Measurements from ENCODE around the gene ZCCHC17.

ZCCHC17 gene

DNA sequence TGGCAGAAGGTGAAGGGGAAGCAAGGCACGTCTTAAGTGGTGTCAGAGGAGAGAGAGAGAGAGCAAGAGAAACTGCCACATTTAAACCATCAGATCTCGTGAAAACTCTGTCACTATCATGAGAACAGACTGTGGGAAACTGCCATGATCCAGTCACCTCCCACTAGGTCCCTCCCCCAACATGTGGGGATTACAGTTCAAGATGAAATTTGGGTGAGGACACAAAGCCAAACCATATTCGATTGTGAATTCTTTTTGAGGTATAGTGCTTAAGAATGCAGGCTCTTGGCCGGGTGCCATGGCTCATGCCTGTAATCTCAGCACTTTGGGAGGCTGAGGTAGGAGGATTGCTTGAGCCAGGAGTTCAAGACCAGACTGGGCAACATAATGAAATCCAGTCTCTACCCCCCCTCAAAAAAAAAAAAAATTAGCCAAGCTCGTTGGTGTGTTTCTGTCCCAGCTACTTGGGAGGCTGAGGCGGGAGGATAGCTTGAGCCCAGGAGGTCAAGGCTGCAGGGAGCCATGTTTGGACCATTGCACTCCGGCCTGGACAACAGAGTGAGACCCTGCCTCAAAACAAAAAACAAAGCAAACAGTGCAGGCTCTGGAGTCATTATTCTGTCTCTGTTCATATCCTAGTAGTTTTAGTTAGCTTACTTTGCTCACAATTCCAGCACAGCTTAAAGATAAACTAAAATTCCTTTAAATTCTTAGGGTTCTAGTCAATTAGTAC, 6.0 kb downstream of the ZCCHC17 start:
- in situ Hi-C loops (cut with MboI; ENCODE audit: low sequenced_read_pairs): no loop called here

GRCh38 chr1:31306278-31306677, 9.4 kb downstream of the ZCCHC17 start:
- in situ Hi-C loops (cut with MboI; ENCODE audit: low sequenced_read_pairs): no loop called here

- in situ Hi-C loops (cut with MboI; ENCODE audit: low sequenced_read_pairs): no loop called here
Measured at GRCh38 chr1:31308036-31308435, 11.2 kb downstream of the ZCCHC17 start.

DNA sequence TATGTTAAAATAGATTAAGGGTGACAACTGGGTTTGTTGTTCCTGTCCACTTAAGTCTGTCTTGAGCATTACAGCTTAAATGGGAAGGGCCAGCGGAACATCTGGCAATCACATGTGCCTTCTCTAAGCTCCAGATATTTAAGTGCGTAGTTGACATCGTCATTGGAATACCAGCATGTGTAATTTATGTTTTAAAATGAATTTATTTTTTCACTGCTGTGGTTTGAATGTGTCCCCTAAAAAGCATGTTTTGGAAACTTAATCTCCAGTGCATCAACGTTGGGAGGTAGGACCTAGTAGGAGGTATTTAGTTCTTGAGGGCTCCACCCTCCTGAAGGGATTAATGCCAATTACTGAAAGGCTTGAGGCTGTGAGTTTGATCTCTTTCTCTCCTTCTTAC, 13.4 kb downstream of the ZCCHC17 start:
- in situ Hi-C loops (cut with MboI; ENCODE audit: low sequenced_read_pairs): no loop called here

GRCh38 chr1:31315902-31316301, 19.1 kb downstream of the ZCCHC17 start:
- in situ Hi-C loops (cut with MboI; ENCODE audit: low sequenced_read_pairs): no loop called here

DNA sequence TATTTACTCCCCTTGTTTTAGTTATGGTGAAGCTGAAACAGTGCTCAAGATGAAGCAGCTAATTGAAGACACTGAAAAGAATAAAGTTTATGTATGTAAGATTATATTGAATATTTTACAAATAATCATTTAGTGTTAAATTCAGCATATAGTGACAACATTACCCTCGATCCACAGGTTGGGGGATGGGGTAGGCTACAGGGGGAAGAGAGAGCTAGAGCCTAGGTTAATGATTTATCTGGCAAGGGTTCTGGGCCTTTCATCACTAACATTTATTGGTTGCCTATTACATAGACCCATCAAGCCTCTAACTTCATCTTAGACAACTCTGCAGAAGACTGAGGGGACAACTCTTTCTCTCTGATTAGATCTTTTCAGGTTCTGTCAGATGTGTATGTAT, 21.3 kb downstream of the ZCCHC17 start:
- in situ Hi-C loops (cut with MboI; ENCODE audit: low sequenced_read_pairs): no loop called here

GRCh38 chr1:31324093-31324492, 27.3 kb downstream of the ZCCHC17 start:
- in situ Hi-C loops (cut with MboI; ENCODE audit: low sequenced_read_pairs): no loop called here

GRCh38 chr1:31324992-31325391, 28.2 kb downstream of the ZCCHC17 start:
- in situ Hi-C loops (cut with MboI; ENCODE audit: low sequenced_read_pairs): no loop called here

DNA sequence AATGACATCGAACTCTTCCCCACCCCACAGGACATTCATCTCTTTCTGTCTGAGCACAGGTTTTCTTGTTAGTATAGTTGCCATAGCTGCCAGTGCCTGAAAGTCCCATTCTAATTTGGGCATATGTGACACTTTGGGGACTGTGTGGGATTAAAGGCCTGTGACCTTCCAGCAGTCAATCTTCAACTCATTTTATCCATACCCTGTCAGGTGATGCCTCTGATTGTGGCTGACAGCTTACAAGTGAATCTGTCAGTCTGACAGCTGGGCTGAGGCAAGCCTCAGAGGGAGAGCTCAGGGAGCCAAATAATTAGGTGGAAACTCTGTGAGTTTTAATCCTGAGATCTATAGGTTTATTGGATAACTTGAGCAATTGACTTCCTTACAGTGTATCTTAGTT, 29.6 kb downstream of the ZCCHC17 start:
- in situ Hi-C loops (cut with MboI; ENCODE audit: low sequenced_read_pairs): no loop called here

- in situ Hi-C loops (cut with MboI; ENCODE audit: low sequenced_read_pairs): no loop called here
Measured at GRCh38 chr1:31327381-31327780, 30.5 kb downstream of the ZCCHC17 start.

GRCh38 chr1:31335007-31335406, 38.2 kb downstream of the ZCCHC17 start:
- in situ Hi-C loops (cut with MboI; ENCODE audit: low sequenced_read_pairs): no loop called here

DNA sequence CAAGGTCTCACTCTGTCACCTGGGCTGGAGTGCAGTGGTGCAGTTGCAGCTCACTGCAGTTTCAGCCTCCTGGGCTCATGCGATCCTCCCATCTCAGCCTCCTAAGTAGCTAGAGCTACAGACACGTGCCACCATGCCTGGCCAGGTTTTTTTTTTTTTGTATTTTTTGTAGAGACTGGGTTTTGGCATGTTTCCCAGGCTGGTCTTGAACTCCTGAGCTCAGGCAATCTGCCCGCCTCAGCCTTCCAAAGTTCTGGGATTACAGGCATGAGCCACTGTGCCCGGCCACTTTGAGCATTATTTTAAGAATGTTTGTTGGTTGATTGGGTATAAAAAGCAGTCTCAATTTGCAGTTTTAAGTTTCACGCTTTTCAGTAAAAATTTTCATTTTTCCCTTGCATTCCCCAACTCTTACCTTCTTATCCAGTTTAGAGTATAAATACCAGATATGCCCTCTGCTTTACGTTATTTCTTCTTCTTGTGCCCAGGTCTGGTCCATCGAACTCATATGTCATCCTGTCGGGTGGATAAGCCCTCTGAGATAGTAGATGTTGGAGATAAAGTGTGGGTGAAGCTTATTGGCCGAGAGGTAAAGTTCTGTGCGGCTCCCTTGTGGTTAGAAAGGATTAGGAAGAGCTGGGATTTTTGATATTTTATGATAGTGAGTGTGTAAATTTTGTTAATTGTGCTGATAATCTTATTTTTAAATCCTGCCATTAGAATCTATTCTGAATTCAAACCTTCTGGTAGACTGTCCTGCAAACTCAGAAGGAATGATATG, 40.0 kb downstream of the ZCCHC17 start:
- in situ Hi-C loops (cut with MboI; ENCODE audit: low sequenced_read_pairs): no loop called here

DNA sequence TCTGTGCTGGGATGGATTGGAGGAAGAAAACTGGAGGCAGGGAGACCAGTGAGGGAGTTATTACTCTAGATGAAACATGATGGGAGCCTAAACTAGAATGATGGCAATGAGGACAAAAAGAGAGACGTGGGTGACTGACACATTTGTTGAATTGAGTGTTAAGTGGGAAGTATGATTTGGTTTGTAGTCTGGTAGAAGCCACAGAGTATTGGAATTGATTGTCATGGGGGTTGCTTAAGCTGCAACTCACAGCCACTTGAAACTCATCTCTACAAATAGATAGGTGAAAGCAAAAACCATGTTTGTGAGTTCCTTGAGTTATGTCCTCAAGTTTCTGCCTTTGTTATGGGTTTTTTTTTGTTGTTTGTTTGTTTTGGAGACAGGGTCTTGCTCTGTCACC, 47.7 kb downstream of the ZCCHC17 start:
- in situ Hi-C loops (cut with MboI; ENCODE audit: low sequenced_read_pairs): no loop called here

- in situ Hi-C loops (cut with MboI; ENCODE audit: low sequenced_read_pairs): no loop called here
Measured at GRCh38 chr1:31345635-31346034, 48.8 kb downstream of the ZCCHC17 start.

DNA sequence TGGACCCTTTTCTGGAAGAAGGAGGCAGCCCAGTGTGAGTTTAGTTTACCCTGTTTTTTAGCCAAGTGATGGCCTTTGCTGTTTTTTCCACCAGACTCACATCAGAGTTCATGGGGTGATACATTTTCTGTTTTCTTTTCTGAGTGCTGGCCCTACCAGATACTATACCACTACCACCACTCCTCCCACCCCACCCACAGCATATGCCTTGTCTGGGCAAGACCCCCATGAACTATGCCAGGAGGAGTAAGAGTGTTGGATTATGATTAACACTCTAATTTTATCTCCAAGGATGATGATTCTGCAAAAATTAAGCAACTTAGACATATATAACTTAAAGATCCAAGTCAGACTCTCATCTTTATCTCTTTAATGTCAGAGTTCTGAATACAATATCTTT, 50.0 kb downstream of the ZCCHC17 start:
- in situ Hi-C loops (cut with MboI; ENCODE audit: low sequenced_read_pairs): no loop called here

GRCh38 chr1:31348449-31348848, 51.6 kb downstream of the ZCCHC17 start:
- in situ Hi-C loops (cut with MboI; ENCODE audit: low sequenced_read_pairs): no loop called here

GRCh38 chr1:31354283-31354682, 57.5 kb downstream of the ZCCHC17 start:
- in situ Hi-C loops (cut with MboI; ENCODE audit: low sequenced_read_pairs): no loop called here

GRCh38 chr1:31356427-31356826, 59.6 kb downstream of the ZCCHC17 start:
- in situ Hi-C loops (cut with MboI; ENCODE audit: low sequenced_read_pairs): no loop called here

DNA sequence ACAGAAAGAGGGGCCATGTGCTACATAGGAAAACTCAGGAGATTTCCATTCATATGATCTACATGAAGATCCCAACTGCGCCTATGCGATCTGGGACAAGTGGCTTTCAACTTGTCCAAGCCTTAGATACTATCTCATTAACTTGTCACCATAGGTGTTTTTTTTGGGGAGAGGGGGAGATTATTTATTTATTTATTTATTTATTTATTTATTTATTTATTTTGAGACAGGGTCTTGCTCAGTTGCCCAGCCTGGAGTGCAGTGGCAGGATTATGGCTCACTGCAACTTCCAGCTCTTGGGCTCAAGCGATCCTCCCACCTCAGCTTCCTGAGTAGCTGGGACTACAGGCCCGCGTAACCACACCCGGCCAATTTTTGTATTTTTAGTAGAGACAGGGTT, 64.8 kb downstream of the ZCCHC17 start:
- in situ Hi-C loops (cut with MboI; ENCODE audit: low sequenced_read_pairs): no loop called here

GRCh38 chr1:31362032-31362431, 65.2 kb downstream of the ZCCHC17 start:
- in situ Hi-C loops (cut with MboI; ENCODE audit: low sequenced_read_pairs): no loop called here

- in situ Hi-C loops (cut with MboI; ENCODE audit: low sequenced_read_pairs): no loop called here
Measured at GRCh38 chr1:31364561-31365250, 67.9 kb downstream of the ZCCHC17 start.

DNA sequence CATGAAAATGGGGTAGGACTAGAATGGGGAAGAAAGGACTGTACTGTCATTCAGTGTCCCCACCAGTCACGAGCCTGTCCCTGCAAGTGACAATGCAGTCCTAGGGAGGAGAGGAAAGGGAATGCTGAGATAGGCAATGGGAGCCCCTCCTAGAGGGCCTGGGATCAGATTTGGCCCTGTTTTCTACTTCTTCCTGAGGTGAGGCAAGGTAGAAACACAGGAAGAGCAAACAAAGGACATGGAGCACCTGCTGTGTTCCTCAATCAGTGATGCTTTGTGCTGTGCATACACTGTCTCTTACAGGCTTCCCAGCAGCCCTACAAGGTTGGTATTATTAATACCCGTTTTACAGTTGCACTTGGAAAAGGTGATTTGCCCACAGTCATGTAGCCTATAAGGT, 70.0 kb downstream of the ZCCHC17 start:
- in situ Hi-C loops (cut with MboI; ENCODE audit: low sequenced_read_pairs): no loop called here
